GM18868 (cell line): Measurements from ENCODE around the gene UCKL1.

Experiments
- ATAC-seq: cut with Tn5 transposase; IDR thresholded peaks from one replicate; pipeline ENCODE4 v1.9.1; 2021; ENCODE audit warnings: mild to moderate bottlenecking, moderate library complexity; ENCODE audit not compliant: unreplicated experiment

The UCKL1 gene

DNA sequence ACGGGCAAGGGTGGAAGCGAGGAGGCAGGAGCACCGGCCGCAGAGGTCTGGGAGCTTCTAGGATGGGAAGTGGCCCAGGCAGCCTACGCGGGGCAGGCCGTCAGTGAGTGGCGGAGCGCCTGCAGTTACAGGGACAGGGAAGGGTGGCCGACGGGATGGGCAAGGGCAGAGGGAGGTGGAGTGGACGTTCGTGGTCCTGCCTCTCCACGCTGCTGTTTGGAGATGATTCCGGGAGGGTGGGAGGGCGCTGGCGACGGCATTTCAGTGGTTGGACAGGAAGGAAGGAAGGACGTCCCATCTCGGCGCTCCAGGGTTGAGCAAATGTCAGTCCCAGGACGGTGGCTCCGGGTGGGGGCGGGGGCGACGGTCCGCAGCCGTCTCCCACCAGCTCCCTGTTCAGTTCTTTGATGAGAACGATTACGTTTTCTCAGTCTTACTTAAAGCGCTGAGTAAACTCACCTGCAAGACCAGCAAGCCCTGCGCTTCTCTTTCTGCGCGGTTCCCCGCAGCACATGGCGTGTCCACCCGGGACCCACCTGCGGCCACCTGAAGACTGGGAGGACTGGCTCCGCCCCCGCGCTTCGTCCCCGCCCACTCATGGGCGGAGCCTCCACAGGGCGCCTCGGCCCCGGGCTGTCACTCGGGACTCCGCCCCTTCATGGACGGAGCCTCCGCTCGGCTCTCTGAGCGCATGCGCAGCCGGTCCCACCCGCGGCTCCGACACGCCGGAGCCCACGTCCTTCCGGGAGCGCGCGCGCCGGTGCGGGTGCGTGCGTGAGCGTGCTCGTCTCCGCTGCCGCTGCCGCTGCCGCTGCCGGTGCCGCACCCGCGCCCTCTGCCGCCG lies 61.6 kb downstream of the UCKL1 start, which contains the start of gene DNAJC5:
TSS of gene DNAJC5 (plus strand) at position 769 of the 844 bp plus-strand sequence. CDS start 33,220 bp downstream, outside the sequence.
- ATAC-seq, result peak; percentile 67

DNA sequence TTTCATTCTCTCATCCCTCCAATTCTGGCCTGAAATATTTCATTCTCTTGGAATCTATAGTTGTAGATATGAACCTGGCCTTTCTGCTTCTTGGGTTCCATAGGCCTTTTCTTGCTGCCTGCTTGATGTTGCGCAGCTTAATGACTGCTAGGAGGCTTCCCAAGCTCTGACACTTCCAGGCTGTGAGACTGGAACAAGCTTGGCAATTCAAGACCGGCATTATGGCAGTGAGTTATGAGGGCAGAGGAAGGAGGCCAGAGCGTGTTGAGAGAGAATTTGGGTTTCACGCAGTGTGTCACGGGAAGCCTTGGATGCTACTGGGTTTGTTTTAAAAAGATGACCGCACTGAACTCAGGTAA lies 62.2 kb downstream of the UCKL1 start:
- no peak for ATAC-seq

DNA sequence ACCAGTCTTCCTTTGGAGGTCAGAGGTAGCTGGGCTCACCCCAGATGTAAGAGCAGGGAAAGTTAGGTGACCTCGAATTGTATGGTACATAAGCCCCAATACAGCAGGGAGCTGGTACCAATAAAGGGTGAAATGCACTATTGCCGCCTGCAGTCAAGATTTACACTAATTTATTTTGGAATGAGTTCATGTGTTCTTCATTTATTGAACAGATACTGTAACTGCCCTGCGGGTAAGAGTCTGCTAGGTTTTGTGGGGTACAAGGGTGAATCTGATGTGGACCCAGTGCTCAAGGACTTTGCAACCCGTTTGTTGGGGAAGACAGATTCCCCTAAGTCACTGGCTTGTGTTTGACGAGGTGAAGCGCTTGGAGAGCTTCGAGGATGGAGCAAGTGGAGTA lies 63.8 kb downstream of the UCKL1 start:
- no peak for ATAC-seq

DNA sequence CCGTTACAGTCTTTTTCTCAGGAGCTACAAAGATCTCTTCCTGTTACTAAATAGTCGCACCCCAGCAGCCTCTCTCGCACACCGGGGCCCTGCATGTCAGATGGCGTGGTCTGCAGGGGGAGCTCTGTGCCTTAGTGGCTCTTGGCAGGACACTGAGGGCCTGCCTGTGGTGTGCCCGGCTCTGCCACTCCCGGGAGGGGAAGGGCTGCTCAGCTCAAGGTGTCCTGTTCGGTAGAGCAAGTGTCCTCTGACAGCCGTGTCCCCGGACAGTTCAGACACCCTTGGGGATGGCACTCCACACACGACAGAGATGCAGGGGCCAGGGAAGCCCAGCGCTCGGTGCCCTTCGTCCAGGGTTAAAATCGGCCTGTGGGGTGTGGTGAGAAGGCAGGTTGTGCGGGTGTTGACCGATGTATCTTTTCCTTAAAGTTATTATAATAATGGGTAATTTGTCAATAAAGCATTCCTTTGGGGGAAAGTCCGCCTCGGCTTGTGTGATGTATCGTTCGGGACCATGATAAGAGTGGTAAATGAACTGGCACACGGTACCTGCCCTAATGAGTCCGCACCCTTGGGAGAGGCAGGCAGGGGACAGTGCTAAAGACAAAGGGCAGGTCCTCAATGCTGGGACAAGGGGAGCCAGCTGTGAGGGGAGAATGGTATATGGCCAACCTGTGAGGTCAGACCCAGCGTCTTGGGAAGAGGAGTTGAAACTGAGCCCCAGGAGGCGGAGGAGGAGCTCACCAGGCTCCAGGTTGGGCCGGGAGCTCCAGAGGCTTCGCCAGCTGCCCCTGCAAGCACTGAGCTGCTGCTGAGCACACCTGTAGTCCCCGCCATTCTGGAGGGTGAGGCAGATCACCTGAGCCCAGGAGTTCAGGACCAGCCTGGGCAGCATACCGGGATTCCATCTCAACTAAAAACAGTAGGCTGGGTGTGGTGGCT lies 64.9 kb downstream of the UCKL1 start:
- no peak for ATAC-seq

DNA sequence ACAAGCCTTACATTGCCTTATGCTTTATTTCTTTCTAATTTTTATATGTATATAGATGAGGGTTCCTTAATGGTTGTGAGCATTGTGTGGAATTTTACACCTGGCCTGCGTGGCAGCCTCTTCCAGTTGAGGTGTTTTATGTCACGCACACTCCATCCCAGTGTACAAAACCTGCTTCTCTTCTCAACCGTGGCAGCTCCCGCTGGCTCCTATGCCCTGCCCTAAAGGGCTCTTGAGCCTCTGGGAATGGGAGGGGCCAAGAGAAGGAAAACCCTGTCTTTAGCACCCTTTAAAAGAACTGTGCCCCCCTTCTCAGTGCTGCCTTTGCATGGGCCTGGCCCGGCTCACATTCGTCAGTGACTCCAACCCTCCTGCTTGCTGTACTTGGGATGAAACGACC lies 65.6 kb downstream of the UCKL1 start:
- no peak for ATAC-seq

DNA sequence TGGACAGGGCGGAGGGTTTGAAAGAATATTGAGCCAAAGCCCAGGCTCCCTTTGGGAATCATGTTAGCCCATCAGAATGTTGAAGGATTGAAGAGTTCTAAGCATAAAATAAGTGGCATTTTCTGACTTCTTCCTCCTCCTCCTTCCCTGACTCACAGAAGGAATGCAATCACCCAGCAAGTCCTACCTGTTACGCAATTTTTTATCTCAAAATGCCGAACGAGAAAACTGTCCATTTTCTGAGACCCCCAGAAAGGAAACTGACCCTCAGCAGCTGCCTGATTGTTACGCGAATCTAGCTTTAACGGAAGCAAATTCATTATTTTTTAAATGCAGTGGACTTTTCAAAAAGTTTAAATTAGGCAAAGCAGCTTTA lies 66.0 kb downstream of the UCKL1 start:
- no peak for ATAC-seq
